Skeletal muscle tissue (tissue), 4 donors: Measurements from ENCODE around the gene CEBPG. TPM values are rescaled to one million over a fixed set of nuclear protein-coding genes. Genes with fewer than 3 reads are reported as not detected.

Experiments used
- H3K27ac ChIP-seq: one replicate; pipeline ENCODE4 v1.7.0; 2013; ENCODE audit warnings: mild to moderate bottlenecking, low read depth, low read length, inconsistent platforms
- H3K27me3 ChIP-seq, 3 donors: one replicate each; pipeline ENCODE4 v1.7.0; 2013; ENCODE audit warnings: low read length in 3 of 3; ENCODE audit not compliant: control insufficient read depth in 3 of 3, insufficient read depth in 3 of 3
- H3K36me3 ChIP-seq, 3 donors: one replicate each; pipeline ENCODE4 v1.7.0; 2013; ENCODE audit warnings: low read length in 3 of 3; ENCODE audit not compliant: control insufficient read depth in 3 of 3, insufficient read depth in 3 of 3
- H3K4me1 ChIP-seq, 3 donors: one replicate each; pipeline ENCODE4 v1.7.0; 2013; ENCODE audit warnings: low read length in 3 of 3, mild to moderate bottlenecking in 3 of 3; ENCODE audit not compliant: control insufficient read depth in 3 of 3, insufficient read depth in 3 of 3
- H3K4me3 ChIP-seq, 3 donors: one replicate each; pipeline ENCODE4 v1.7.0; 2013; ENCODE audit warnings: low read length in 3 of 3
- H3K9ac ChIP-seq, 3 donors: one replicate each; pipeline ENCODE4 v1.7.0; 2013; ENCODE audit warnings: low read length in 3 of 3, mild to moderate bottlenecking in 3 of 3, moderate library complexity in 2 of 3, low read depth in 1 of 3
- H3K9me3 ChIP-seq, 3 donors: one replicate each; pipeline ENCODE4 v1.7.0; 2013; ENCODE audit warnings: low read length in 3 of 3; ENCODE audit not compliant: control insufficient read depth in 3 of 3
- total RNA-seq: library from RNA; depleted of rRNA; stranded (reverse); fragments of >200 nt; gene quantifications from one replicate; pipeline ENCODE4 v1.2.3, GENCODE V29; 2014
- donor health status: Osteomylitis.

The CEBPG gene
- total RNA-seq, 1 donor from 2014 or later, result 14.1 TPM

DNA sequence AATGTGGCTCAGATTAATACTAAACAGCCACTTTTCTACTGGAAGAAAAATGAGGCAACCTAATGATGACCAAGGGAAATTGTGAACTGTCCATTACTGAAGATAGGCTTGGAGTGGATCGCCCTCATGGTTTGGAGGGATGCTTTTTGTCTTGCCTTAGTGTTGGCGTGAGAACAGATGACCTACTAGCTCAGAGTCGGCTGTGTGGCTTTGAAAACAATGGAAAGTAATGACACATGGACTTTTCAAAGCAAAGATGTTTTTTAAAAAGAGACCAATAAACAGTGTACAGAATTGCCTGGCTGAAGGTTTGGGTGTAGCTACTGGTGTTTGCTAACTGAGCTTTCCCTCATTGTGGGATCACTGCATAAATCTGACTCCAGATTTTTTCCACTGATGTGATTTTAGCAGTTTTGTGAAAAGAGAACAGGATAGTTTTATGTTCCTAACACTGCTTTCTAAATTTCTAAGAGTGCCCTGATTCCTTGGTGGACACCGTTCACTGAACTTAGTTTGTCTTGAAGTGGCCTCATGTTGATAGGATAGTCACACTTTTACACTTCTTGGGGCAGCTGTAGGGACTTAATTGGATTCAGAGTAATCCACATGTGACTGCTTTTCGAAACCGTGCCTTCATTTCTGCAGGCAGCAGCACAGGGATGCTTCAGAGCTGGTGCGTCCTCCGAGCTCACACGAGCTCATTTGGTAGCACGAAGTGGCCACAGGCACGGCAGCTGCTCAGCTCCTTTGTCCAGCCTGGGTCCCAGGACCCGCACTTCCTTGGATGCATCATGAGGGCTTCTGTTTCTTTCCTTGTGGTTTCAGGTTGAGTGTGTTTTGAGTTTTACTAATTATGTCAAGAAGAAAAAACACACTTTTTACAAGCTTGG is 4.3 kb downstream of the CEBPG start:
- H3K36me3 ChIP-seq, result peaks cover 5 to 6% (median 6%) of the 10 kb centered on the region in 3 donors
- H3K9ac ChIP-seq, result no peak overlapping the region
- H3K27me3 ChIP-seq, result no peaks in the 10 kb centered on the region
- no peak overlapping the region for H3K4me3 ChIP-seq
- H3K4me1 ChIP-seq, result peaks cover 31 to 42% (median 32%) of the 10 kb centered on the region in 3 donors
- H3K27ac ChIP-seq, result no peak overlapping the region
- H3K9me3 ChIP-seq, result no peaks in the 10 kb centered on the region

DNA sequence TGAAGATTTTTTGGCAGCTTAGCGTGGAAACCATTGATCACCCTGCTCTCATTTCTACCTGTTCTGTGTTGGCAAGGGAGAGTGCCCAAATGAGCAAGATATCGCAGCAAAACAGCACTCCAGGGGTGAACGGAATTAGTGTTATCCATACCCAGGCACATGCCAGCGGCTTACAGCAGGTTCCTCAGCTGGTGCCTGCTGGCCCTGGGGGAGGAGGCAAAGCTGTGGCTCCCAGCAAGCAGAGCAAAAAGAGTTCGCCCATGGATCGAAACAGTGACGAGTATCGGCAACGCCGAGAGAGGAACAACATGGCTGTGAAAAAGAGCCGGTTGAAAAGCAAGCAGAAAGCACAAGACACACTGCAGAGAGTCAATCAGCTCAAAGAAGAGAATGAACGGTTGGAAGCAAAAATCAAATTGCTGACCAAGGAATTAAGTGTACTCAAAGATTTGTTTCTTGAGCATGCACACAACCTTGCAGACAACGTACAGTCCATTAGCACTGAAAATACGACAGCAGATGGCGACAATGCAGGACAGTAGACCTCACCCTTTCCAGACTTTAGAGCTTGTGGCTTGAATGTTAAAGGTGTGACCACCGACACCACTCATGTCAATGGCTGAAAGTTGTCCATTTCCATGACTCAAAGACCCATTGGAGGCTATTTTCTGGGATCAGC is 5.8 kb downstream of the CEBPG start:
- no peaks in the 10 kb centered on the region for H3K9me3 ChIP-seq
- no peak overlapping the region for H3K4me3 ChIP-seq
- H3K9ac ChIP-seq, result no peak overlapping the region
- peaks cover 6 to 11% (median 9%) of the 10 kb centered on the region in 3 donors for H3K36me3 ChIP-seq
- no peaks in the 10 kb centered on the region for H3K27me3 ChIP-seq
- H3K27ac ChIP-seq, result no peak overlapping the region
- peaks cover 29 to 41% (median 31%) of the 10 kb centered on the region in 3 donors for H3K4me1 ChIP-seq

DNA sequence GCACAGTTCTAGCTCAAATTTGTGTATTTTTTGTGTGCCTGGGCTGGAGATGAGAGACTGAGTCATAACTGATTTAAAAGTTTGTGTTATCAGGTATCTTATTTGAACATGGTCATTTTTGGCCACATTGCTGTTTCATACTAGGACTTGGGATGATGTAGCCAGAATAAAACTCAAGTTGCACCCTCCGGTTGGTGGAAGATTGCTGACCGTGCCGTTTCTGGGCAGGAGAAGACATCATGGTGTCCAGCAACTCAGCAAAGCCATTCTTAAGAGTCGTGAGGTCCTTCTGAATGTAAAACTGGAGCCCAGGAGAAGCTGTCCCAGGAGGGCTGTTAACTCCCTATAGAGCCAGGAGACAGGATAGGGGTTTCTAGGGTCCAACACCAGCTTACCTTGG is 7.6 kb downstream of the CEBPG start:
- H3K9me3 ChIP-seq, result no peaks in the 10 kb centered on the region
- H3K9ac ChIP-seq, result no peak overlapping the region
- no peaks in the 10 kb centered on the region for H3K27me3 ChIP-seq
- H3K4me1 ChIP-seq, result peaks cover 20 to 32% (median 23%) of the 10 kb centered on the region in 3 donors
- no peak overlapping the region for H3K4me3 ChIP-seq
- no peak overlapping the region for H3K27ac ChIP-seq
- H3K36me3 ChIP-seq, result peaks cover 6 to 11% (median 9%) of the 10 kb centered on the region in 3 donors

DNA sequence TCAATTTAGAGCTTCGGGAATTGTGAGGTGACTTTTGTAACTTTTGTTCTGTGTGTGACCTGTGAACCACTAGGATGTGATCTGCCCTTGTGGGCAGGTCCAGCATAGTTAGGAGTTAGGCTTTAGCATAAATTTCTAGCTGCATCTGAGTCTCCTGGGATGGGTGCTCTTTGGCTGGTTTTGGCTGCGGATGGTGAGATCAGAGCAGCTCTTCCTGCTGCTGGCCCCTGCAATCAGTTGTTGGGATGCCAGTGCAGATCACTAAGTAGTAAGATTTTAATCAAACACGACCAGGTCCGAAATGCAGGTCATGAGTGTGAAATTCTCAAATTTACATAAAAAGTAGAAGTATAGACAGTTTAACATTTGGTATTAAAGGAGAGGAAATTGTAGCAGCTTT is 8.5 kb downstream of the CEBPG start:
- Histone ChIP-seq H3K36me3 (peaks cover 6 to 11% (median 9%) of the 10 kb centered on the region in 3 donors), H3K27ac (no peak overlapping the region), H3K9me3 (no peaks in the 10 kb centered on the region), H3K4me1 (peaks cover 20 to 33% (median 32%) of the 10 kb centered on the region in 3 donors), H3K9ac (no peak overlapping the region), H3K4me3 (no peak overlapping the region), H3K27me3 (no peaks in the 10 kb centered on the region)

DNA sequence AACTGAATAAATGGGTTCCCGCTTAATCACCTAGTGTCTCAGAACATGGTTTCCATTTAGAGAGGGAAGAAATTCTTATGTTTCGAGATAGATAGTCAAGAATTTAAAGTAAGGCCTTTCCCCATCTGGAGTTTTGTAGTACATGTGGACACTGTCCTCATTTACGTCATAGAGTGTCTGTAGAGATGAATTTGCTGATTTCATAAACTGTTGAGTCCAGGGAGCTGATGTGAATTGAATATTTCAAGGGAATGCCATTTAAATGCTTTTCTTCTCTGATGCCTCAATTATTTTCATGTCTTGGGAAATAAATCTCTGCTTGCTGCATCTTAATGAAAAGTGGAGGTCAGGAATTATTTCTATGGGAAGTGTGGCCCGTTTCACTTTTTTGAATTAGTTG is 9.5 kb downstream of the CEBPG start:
- H3K4me1 ChIP-seq, result peaks cover 26 to 38% (median 37%) of the 10 kb centered on the region in 3 donors
- peaks cover 6 to 11% (median 9%) of the 10 kb centered on the region in 3 donors for H3K36me3 ChIP-seq
- no peak overlapping the region for H3K4me3 ChIP-seq

DNA sequence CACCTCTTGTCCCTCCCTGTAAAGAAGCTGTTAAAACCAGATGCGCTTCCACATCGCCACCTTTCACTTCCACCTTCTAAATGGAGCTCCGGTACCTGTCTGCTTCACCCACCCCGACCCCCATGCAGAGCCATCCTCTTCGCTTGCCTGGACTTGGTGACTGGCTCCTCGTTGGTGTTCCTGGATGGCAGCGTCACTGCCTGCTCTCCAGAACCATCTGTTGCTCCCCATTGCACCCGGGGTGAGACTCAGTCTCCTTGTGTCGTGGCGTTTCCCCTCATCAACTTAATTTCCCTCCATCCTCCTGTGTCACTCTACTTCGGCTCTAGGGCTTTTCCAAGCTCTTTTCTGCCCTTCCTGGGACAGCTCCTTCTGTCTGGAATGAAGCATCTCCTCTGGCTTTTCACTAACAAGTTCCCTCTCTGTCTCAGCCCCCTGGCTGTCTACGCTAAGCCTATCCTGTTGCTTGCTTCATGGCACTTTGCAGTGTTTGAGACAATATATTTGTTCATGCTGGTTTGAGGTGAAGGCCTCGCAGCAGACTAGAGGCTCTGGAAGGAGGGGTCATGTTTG is 10.3 kb downstream of the CEBPG start:
- peaks cover 6 to 11% (median 9%) of the 10 kb centered on the region in 3 donors for H3K36me3 ChIP-seq
- H3K9ac ChIP-seq, result no peak overlapping the region
- H3K27me3 ChIP-seq, result no peaks in the 10 kb centered on the region
- no peaks in the 10 kb centered on the region for H3K9me3 ChIP-seq
- no peak overlapping the region for H3K4me3 ChIP-seq
- no peak overlapping the region for H3K27ac ChIP-seq
- peaks cover 34 to 41% (median 39%) of the 10 kb centered on the region in 3 donors for H3K4me1 ChIP-seq

More for the DNA sequence above, 9.5 kb downstream of the CEBPG start:
- no peaks in the 10 kb centered on the region for H3K27me3 ChIP-seq
- no peaks in the 10 kb centered on the region for H3K9me3 ChIP-seq
- H3K27ac ChIP-seq, result no peak overlapping the region
- no peak overlapping the region for H3K9ac ChIP-seq

DNA sequence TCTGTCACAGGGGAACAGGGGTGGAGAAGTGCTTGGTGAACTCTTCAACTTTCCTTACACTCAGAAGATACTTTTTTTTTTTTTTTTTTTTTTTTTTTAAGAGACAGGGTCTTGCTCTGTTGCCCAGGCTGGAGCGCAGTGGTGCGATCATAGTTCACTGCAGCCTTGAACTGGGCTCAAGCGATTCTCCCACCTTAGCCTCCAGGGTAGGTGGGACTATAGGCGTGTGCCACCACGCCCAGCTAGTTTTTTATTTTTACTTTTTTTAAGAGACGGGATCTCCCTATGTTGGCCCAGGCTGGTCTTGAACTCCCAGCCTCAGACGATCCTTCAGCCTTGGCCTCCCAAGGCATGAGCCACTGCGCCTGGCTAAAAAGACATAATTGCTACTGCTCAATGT is 11.5 kb downstream of the CEBPG start:
- Histone ChIP-seq H3K9ac (no peak overlapping the region), H3K27me3 (no peaks in the 10 kb centered on the region), H3K4me1 (peaks cover 45 to 51% (median 46%) of the 10 kb centered on the region in 3 donors), H3K4me3 (no peak overlapping the region), H3K9me3 (no peaks in the 10 kb centered on the region), H3K36me3 (peaks cover 3 to 5% (median 4%) of the 10 kb centered on the region in 3 donors), H3K27ac (no peak overlapping the region)

DNA sequence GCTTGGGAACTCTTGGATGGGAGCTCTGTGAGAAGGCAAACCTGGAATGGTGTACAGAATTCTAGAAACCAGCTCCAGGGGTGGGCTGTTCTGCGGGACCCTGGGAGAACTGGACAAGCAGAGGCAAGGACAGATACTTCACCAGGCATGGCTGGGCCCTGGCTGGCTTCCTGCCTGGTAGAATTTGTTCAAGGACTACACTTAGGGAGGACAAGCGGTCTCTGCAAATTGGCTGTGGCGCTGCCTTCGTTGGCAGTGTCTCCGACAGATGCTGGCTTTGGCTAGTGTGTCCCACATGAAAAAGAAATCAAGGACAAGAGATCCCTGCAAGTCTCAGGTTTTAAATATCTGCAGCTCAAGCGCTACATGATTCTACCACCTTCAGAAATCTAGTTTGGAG is 12.4 kb downstream of the CEBPG start:
- H3K27ac ChIP-seq, result peak overlapping the region; percentile 17
- H3K9ac ChIP-seq, result peak overlapping the region in 1 of 3 donors; percentile 68
- H3K4me3 ChIP-seq, result no peak overlapping the region
- peaks cover 54 to 59% (median 55%) of the 10 kb centered on the region in 3 donors for H3K4me1 ChIP-seq
- H3K27me3 ChIP-seq, result no peaks in the 10 kb centered on the region
- peaks cover 3 to 5% (median 4%) of the 10 kb centered on the region in 3 donors for H3K36me3 ChIP-seq
- H3K9me3 ChIP-seq, result no peaks in the 10 kb centered on the region

DNA sequence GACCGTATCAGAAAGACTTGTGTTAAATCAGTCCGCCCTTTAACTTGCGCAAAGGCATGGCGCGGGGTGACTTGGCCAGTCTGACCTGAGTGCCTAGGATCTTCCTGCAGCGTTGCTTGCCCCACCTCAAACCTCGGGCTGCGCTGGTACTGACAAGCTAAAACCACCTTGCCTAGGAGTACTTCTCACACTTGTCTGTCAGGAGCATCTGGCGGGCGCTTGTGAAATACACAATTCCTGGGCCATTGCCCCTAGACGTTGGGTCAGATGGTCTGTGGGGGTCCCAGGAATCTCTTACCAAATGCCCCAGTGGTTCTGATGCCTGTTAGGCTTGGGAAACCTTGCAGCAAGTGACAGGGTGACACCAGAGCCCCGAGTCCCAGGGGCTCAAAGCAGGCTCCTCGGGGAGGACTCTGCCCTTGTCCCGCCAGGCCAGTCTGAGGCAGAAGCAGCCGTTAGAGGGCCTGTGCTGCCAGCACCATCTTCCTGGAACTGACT is 12.9 kb downstream of the CEBPG start:
- peak overlapping the region in 2 of 3 donors; percentile 61 to 68 for H3K9ac ChIP-seq
- no peak overlapping the region for H3K27ac ChIP-seq
- peak overlapping the region in 2 of 3 donors; percentile 15 to 16 for H3K4me3 ChIP-seq
- no peaks in the 10 kb centered on the region for H3K9me3 ChIP-seq
- H3K27me3 ChIP-seq, result no peaks in the 10 kb centered on the region
- H3K36me3 ChIP-seq, result peaks cover under 1 to 5% (median 4%) of the 10 kb centered on the region in 3 donors
- H3K4me1 ChIP-seq, result peaks cover 57 to 64% (median 59%) of the 10 kb centered on the region in 3 donors
